Measurements from ENCODE around the gene ERICH2. TPM values are rescaled to one million over a fixed set of nuclear protein-coding genes. Genes with fewer than 3 reads are reported as not detected.

The ERICH2 gene
- total and polyA plus RNA-seq, 2 of the 13 experiments (the other 11 are each of a cell fraction or from before 2014, with no cell fraction given) = not detected

GRCh38 chr2:170744248-170745002 lies 25.8 kb upstream of the ERICH2 start (continued):
- no peak for TF ChIP-seq RFXAP (CRISPR knock-in tag; IDR thresholded peaks at IDR 0.05; ENCODE audit: borderline replicate concordance)
- peak; percentile 32 for TF ChIP-seq XRCC5 (optimal IDR thresholded peaks at IDR 0.05; ENCODE audit: low read length)
- no peak for TF ChIP-seq RBAK (CRISPR knock-in tag; IDR thresholded peaks at IDR 0.05)
- no peak for TF ChIP-seq ZNF572 (CRISPR knock-in tag; IDR thresholded peaks at IDR 0.05)
- TF ChIP-seq GFI1 (CRISPR knock-in tag; IDR thresholded peaks at IDR 0.05; ENCODE audit: borderline replicate concordance) = 0 out of 2 replicates have a peak, but pooled peaks have one; percentile 30
- TF ChIP-seq ZNF205 (CRISPR knock-in tag; IDR thresholded peaks at IDR 0.05) = 0 out of 2 replicates have a peak, but pooled peaks have one; percentile 40
- TF ChIP-seq MAZ (IDR thresholded peaks at IDR 0.05; ENCODE audit: borderline replicate concordance, low read depth, low read length) = no peak
- no peak for TF ChIP-seq MAZ (CRISPR knock-in tag; IDR thresholded peaks at IDR 0.05; ENCODE audit: low read depth)
- TF ChIP-seq THRA (CRISPR knock-in tag; IDR thresholded peaks at IDR 0.05; ENCODE audit: borderline replicate concordance) = peak; percentile 76
- TF ChIP-seq SMYD3 (CRISPR knock-in tag; IDR thresholded peaks at IDR 0.05) = no peak
- no peak for TF ChIP-seq ZFP41 (CRISPR knock-in tag; IDR thresholded peaks at IDR 0.05; ENCODE audit: borderline replicate concordance)
- no peak for TF ChIP-seq MZF1 (CRISPR knock-in tag; IDR thresholded peaks at IDR 0.05; ENCODE audit: borderline replicate concordance)
- no peak for TF ChIP-seq ZNF383 (CRISPR knock-in tag; IDR thresholded peaks at IDR 0.05; ENCODE audit: borderline replicate concordance)
- TF ChIP-seq ZNF350 (CRISPR knock-in tag; IDR thresholded peaks at IDR 0.05; ENCODE audit: borderline replicate concordance, low read depth) = no peak; the same call in 1 of the 2 replicates
- peak; percentile 99 for TF ChIP-seq CBX5 (CRISPR knock-in tag; IDR thresholded peaks at IDR 0.05; ENCODE audit: borderline replicate concordance)
- no peak for TF ChIP-seq REXO4 (CRISPR knock-in tag; IDR thresholded peaks at IDR 0.05; ENCODE audit: borderline replicate concordance)
- no peak for TF ChIP-seq SMAD9 (CRISPR knock-in tag; IDR thresholded peaks at IDR 0.05)
- no peak for TF ChIP-seq BCLAF1 (IDR thresholded peaks at IDR 0.05)
- TF ChIP-seq XBP1 (CRISPR knock-in tag; IDR thresholded peaks at IDR 0.05) = no peak
- TF ChIP-seq CREBL2 (CRISPR knock-in tag; IDR thresholded peaks at IDR 0.05; ENCODE audit: borderline replicate concordance) = no peak; the same call in 1 of the 2 replicates
- TF ChIP-seq ZBTB4 (CRISPR knock-in tag; IDR thresholded peaks at IDR 0.05; ENCODE audit: borderline replicate concordance) = no peak
- no peak for TF ChIP-seq ZNF674 (CRISPR knock-in tag; IDR thresholded peaks at IDR 0.05; ENCODE audit: low read depth)
